ENCODE measurements around the gene CAVIN2. TPM values are rescaled to one million over a fixed set of nuclear protein-coding genes. Genes with fewer than 3 reads are reported as not detected.

The CAVIN2 gene
- polyA plus RNA-seq, 1 donor (not counting 4 experiments of a cell fraction or from before 2014, with no cell fraction given): 10.2 TPM

GRCh38 chr2:191831410-191831994 lies 15.4 kb downstream of the CAVIN2 start:
- Histone ChIP-seq H3K4me2 (ENCODE audit: control insufficient read depth, extremely low read depth, insufficient read depth, low read depth, low read length) (no peak overlapping the region), H3K4me1 (ENCODE audit: control insufficient read depth, extremely low read depth, insufficient read depth, low read length) (no peaks in the 10 kb centered on the region), H4K20me1 (ENCODE audit: control insufficient read depth, extremely low read depth, insufficient read depth, low read length) (no peaks in the 10 kb centered on the region), H3K36me3 (ENCODE audit: control insufficient read depth in 2 of 2, extremely low read depth in 1 of 2, insufficient read depth in 2 of 2, low read length in 2 of 2) (peaks cover 3 to 4% of the 10 kb centered on the region in 2 experiments), H3K27me3 (ENCODE audit: control insufficient read depth, extremely low read depth, insufficient read depth, low read length) (no peaks in the 10 kb centered on the region), H3K4me3 (ENCODE audit: control insufficient read depth in 2 of 3, extremely low read depth in 1 of 3, insufficient read depth in 2 of 3, low read depth in 1 of 3, low read length in 3 of 3) (no peak overlapping the region), H3K9me1 (ENCODE audit: control insufficient read depth, extremely low read depth, insufficient read depth, low read length) (no peaks in the 10 kb centered on the region), H3K9me3 (ENCODE audit: control insufficient read depth, low read depth, low read length) (no peaks in the 10 kb centered on the region), H2AFZ (ENCODE audit: control insufficient read depth, low read length) (no peak overlapping the region), H3K27ac (ENCODE audit: control insufficient read depth, insufficient read depth, low read length) (no peak overlapping the region), H3K9ac (ENCODE audit: control insufficient read depth, extremely low read depth, insufficient read depth, low read length) (no peak overlapping the region), H3K79me2 (ENCODE audit: control insufficient read depth, insufficient read depth, low read length) (no peaks in the 10 kb centered on the region)
- TF ChIP-seq CTCF (optimal IDR thresholded peaks at IDR 0.05 in 1 of 3, IDR thresholded peaks at IDR 0.05 in 1 of 3, conservative IDR thresholded peaks at IDR 0.05 in 1 of 3; ENCODE audit: extremely low read depth in 1 of 3, insufficient read depth in 2 of 3, low read length in 3 of 3): no peak
- dilution Hi-C loops (cut with MboI; ENCODE audit: extremely low pct_ligation_motif_present, low sequenced_read_pairs): no loop called here
- no peak for FAIRE-seq
- no peak for DNase-seq (ENCODE audit: low read depth, low spot score)

GRCh38 chr2:191824398-191824797 lies 22.5 kb downstream of the CAVIN2 start:
- no peak overlapping the region for H3K9ac ChIP-seq (ENCODE audit: control insufficient read depth, extremely low read depth, insufficient read depth, low read length)
- no peaks in the 10 kb centered on the region for H3K9me1 ChIP-seq (ENCODE audit: control insufficient read depth, extremely low read depth, insufficient read depth, low read length)
- no peaks in the 10 kb centered on the region for H4K20me1 ChIP-seq (ENCODE audit: control insufficient read depth, extremely low read depth, insufficient read depth, low read length)
- no peaks in the 10 kb centered on the region for H3K27me3 ChIP-seq (ENCODE audit: control insufficient read depth, extremely low read depth, insufficient read depth, low read length)
- no peaks in the 10 kb centered on the region for H3K79me2 ChIP-seq (ENCODE audit: control insufficient read depth, insufficient read depth, low read length)
- no peaks in the 10 kb centered on the region for H3K4me1 ChIP-seq (ENCODE audit: control insufficient read depth, extremely low read depth, insufficient read depth, low read length)
- H3K36me3 ChIP-seq (ENCODE audit: control insufficient read depth in 2 of 2, extremely low read depth in 1 of 2, insufficient read depth in 2 of 2, low read length in 2 of 2): no peaks in the 10 kb centered on the region
- FAIRE-seq: no peak
- DNase-seq (ENCODE audit: low read depth, low spot score): no peak
- H3K4me2 ChIP-seq (ENCODE audit: control insufficient read depth, extremely low read depth, insufficient read depth, low read depth, low read length): no peak overlapping the region
- dilution Hi-C loops (cut with MboI; ENCODE audit: extremely low pct_ligation_motif_present, low sequenced_read_pairs): loop anchor here (25.0 kb wide), 2 partner anchors 262 to 338 kb away; no protein-coding TSS in a partner anchor
- H3K9me3 ChIP-seq (ENCODE audit: control insufficient read depth, low read depth, low read length): no peaks in the 10 kb centered on the region
- H2AFZ ChIP-seq (ENCODE audit: control insufficient read depth, low read length): no peak overlapping the region
- no peak overlapping the region for H3K4me3 ChIP-seq (ENCODE audit: control insufficient read depth in 2 of 3, extremely low read depth in 1 of 3, insufficient read depth in 2 of 3, low read depth in 1 of 3, low read length in 3 of 3)
- TF ChIP-seq EZH2 (IDR thresholded peaks at IDR 0.05; ENCODE audit: low read length) (no peak), CTCF (optimal IDR thresholded peaks at IDR 0.05 in 1 of 3, IDR thresholded peaks at IDR 0.05 in 1 of 3, conservative IDR thresholded peaks at IDR 0.05 in 1 of 3; ENCODE audit: extremely low read depth in 1 of 3, insufficient read depth in 2 of 3, low read length in 3 of 3) (no peak)
- H3K27ac ChIP-seq (ENCODE audit: control insufficient read depth, insufficient read depth, low read length): no peak overlapping the region

All from keratinocyte (primary cell).